ENCODE measurements around the gene LRRC38. TPM values are rescaled to one million over a fixed set of nuclear protein-coding genes. Genes with fewer than 3 reads are reported as not detected.

Gene LRRC38
- total RNA-seq, 4 donors from 2014 or later = 1.2 to 3.0 (median 2.3) TPM

DNA sequence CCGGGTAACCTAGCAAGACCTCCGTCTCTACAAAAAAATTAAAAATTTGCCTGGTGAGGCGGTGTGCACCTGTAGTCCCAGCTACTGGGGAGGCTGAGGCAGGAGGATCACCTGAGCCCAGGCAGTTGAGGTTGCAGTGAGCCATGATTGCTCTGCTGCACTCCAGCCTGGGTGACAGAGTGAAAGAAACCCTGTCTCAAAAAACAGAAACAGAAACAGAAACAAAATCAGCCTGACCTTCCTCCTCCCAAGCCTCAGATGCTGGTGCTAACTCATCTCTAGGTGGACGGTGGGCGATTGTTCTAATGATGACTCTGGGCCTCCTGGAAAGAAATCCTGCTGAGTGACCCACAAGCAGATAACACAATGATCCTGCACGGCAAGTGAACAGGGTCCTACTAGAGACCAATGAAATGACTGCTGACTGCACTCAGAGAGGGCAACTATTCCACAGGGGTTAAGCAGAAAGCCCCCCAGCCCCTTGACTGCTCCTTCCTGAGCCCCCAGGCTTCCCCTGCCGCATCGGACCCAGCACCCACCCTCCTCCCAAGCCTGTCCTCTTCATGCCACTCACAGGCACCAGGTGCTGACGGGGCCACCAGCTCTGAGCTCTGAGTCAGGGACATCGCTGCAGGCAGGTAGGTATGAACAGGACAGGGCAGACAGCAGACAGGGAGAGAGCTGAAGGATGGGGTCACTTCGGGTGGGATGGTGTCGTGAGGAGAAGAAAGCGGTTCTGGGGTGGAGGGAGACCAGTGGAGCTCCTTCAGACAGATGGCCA lies 27.8 kb upstream of the LRRC38 start:
- no peak overlapping the region for H3K4me3 ChIP-seq (ENCODE audit: low read depth, poor library complexity, severe bottlenecking)
- 80 to 84% methylated on average over 13 of the region's 13 CpGs for WGBS, 2 donors
- TF ChIP-seq, protein P1, sequence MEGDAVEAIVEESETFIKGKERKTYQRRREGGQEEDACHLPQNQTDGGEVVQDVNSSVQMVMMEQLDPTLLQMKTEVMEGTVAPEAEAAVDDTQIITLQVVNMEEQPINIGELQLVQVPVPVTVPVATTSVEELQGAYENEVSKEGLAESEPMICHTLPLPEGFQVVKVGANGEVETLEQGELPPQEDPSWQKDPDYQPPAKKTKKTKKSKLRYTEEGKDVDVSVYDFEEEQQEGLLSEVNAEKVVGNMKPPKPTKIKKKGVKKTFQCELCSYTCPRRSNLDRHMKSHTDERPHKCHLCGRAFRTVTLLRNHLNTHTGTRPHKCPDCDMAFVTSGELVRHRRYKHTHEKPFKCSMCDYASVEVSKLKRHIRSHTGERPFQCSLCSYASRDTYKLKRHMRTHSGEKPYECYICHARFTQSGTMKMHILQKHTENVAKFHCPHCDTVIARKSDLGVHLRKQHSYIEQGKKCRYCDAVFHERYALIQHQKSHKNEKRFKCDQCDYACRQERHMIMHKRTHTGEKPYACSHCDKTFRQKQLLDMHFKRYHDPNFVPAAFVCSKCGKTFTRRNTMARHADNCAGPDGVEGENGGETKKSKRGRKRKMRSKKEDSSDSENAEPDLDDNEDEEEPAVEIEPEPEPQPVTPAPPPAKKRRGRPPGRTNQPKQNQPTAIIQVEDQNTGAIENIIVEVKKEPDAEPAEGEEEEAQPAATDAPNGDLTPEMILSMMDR (IDR thresholded peaks at IDR 0.05) = no peak
- TF ChIP-seq POLR2A (IDR thresholded peaks at IDR 0.05) = no peak
- DNase-seq (ENCODE audit: low spot score in 2 of 2) = no peak
- intact Hi-C loops (cut with DNase I; ENCODE audit: low total_unique reads) = no loop called here

- intact Hi-C loops (cut with DNase I; ENCODE audit: low total_unique reads) = no loop called here
- DNase-seq (ENCODE audit: low spot score in 2 of 2) = no peak
These were observed 27.1 kb upstream of the LRRC38 start for GRCh38 chr1:13540866-13541265.

DNA sequence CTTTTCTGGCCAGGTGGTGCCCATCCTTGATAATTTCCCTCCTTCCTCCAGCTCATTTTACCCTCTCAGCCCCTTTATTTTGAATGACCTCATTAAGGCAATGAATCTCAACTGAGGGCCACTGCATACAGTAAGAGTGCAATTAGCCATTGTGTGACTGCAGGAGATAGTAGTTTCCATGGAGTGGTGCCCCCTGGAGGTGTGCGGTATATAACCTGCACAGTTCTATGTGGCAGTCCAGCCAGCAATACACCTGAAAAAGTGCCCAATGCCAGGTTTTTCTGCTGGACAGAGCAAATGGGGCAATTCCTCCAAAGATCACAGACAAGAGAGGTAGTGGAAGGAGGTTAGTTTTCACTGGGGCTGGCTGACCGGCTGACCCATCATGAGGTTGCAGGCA lies 25.9 kb upstream of the LRRC38 start:
- 88 to 96% methylated on average over 2 of the region's 2 CpGs for WGBS, 2 donors
- no peak overlapping the region for H3K4me3 ChIP-seq (ENCODE audit: low read depth, poor library complexity, severe bottlenecking)
- intact Hi-C loops (cut with DNase I; ENCODE audit: low total_unique reads) = loop anchor here (5.0 kb wide), 1 partner anchor 182 kb away; no protein-coding TSS in a partner anchor
- TF ChIP-seq, protein P1 (IDR thresholded peaks at IDR 0.05) = no peak
- TF ChIP-seq POLR2A (IDR thresholded peaks at IDR 0.05) = no peak
- no peak for DNase-seq (ENCODE audit: low spot score in 2 of 2)

More at GRCh38 chr1:13540866-13541265, 27.1 kb upstream of the LRRC38 start:
- H3K4me3 ChIP-seq (ENCODE audit: low read depth, poor library complexity, severe bottlenecking) = no peak overlapping the region
- 23 to 38% methylated on average over 7 to 8 of the region's 8 CpGs for WGBS, 2 donors
- TF ChIP-seq, protein P1 (IDR thresholded peaks at IDR 0.05) = no peak
- TF ChIP-seq POLR2A (IDR thresholded peaks at IDR 0.05) = no peak

- H3K4me3 ChIP-seq (ENCODE audit: low read depth, poor library complexity, severe bottlenecking) = no peak overlapping the region
- no peak for DNase-seq (ENCODE audit: low spot score in 2 of 2)
- intact Hi-C loops (cut with DNase I; ENCODE audit: low total_unique reads) = loop anchor here (5.0 kb wide), 1 partner anchor 182 kb away; no protein-coding TSS in a partner anchor
- TF ChIP-seq, protein P1 (IDR thresholded peaks at IDR 0.05) = no peak
- no peak for TF ChIP-seq POLR2A (IDR thresholded peaks at IDR 0.05)
- 89 to 96% methylated on average over 2 of the region's 2 CpGs for WGBS, 2 donors
These were observed 25.0 kb upstream of the LRRC38 start for GRCh38 chr1:13538832-13539231.

DNA sequence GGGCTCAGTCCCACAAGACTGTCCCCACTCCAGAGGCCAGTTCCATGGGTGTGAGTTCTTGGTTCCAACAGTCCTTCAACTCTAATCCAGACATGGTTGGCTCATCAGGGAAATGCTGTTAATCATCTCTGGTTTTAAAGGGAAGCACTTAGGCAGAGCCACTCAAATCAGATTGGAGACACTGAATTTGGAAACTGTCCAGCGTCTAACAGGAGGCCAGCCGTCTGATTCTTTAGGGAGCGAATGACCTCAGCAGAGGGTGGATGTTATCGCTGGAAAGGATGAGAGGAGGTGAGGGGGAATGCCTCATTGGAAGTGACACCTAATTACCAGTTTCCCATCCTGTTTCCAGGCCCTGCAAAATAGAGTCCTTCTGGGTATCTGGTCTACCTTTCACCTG lies 22.8 kb upstream of the LRRC38 start:
- TF ChIP-seq POLR2A (IDR thresholded peaks at IDR 0.05) = no peak
- TF ChIP-seq, protein P1 (IDR thresholded peaks at IDR 0.05) = no peak
- DNase-seq (ENCODE audit: low spot score in 2 of 2) = no peak
- H3K4me3 ChIP-seq (ENCODE audit: low read depth, poor library complexity, severe bottlenecking) = no peak overlapping the region
- 74 to 77% methylated on average over 4 of the region's 4 CpGs for WGBS, 2 donors
- intact Hi-C loops (cut with DNase I; ENCODE audit: low total_unique reads) = loop anchor here (5.0 kb wide), 1 partner anchor 179 kb away; no protein-coding TSS in a partner anchor

Measured in lower leg skin (tissue), 4 donors.